Esophagus muscularis mucosa (tissue), 4 donors: ENCODE data around the gene EEIG1. TPM values are rescaled to one million over a fixed set of nuclear protein-coding genes. Genes with fewer than 3 reads are reported as not detected.

Experiments
- DNase-seq: peaks from one replicate; pipeline ENCODE4 v3.0.0-alpha.2; 2017; ENCODE audit errors: extremely low spot score
- H3K27ac ChIP-seq, 4 donors: fragments of 200-600 bp; sonication (generic); replicated peaks in 1 of 4; 1 replicate in 3 of 4; 2 replicates in 1 of 4; pipeline ENCODE4 v1.5.1; 2016 to 2019; ENCODE audit warnings: mild to moderate bottlenecking in 1 of 4
- H3K27me3 ChIP-seq, 4 donors: fragments of 200-600 bp; sonication (generic); one replicate each; pipeline versions ENCODE4 v1.5.1 to v1.6.0; 2016 to 2019
- H3K36me3 ChIP-seq, 4 donors: fragments of 200-600 bp; sonication (generic); one replicate each; pipeline ENCODE4 v1.5.1; 2016 to 2019
- H3K4me1 ChIP-seq, 4 donors: fragments of 200-600 bp; sonication (generic); one replicate each; pipeline ENCODE4 v1.5.1; 2016 to 2019
- H3K4me3 ChIP-seq, 4 donors: fragments of 200-600 bp; sonication (generic); 1 replicate in 2 of 4; 2 replicates in 2 of 4; pipeline ENCODE4 v1.5.1; 2016 to 2019; ENCODE audit warnings: mild to moderate bottlenecking in 4 of 4, moderate library complexity in 1 of 4
- H3K9me3 ChIP-seq, 4 donors: fragments of 200-600 bp; sonication (generic); 1 replicate in 3 of 4; 2 replicates in 1 of 4; pipeline ENCODE4 v1.5.1; 2016 to 2019
- CTCF ChIP-seq, 3 experiments: fragments of 200-600 bp in 2 of 3; fragments of 450-650 bp in 1 of 3; sonication (generic) in 2 of 3; IDR thresholded peaks; one replicate each; pipeline ENCODE4 v1.5.1; 2017 to 2019; ENCODE audit warnings: antibody characterized with exemption in 3 of 3, mild to moderate bottlenecking in 2 of 3, moderate library complexity in 1 of 3
- EP300 ChIP-seq: sonication (generic); formaldehyde crosslinking; IDR thresholded peaks from one replicate; pipeline ENCODE4 v1.6.1; 2017; ENCODE audit warnings: antibody characterized with exemption
- POLR2A ChIP-seq: fragments of 450-650 bp; IDR thresholded peaks from one replicate; pipeline ENCODE4 v1.6.1; 2017; ENCODE audit warnings: antibody characterized with exemption, moderate library complexity, mild to moderate bottlenecking, low read depth
- POLR2AphosphoS5 ChIP-seq, 2 donors: sonication (generic); formaldehyde crosslinking; IDR thresholded peaks; one replicate each; pipeline ENCODE4 v1.6.1; 2017; ENCODE audit warnings: antibody characterized with exemption in 2 of 2
- WGBS: methylation state at CpG from one replicate; pipeline ENCODE4 v1.1.5; 2018; 5-methylcytosine and 5-hydroxymethylcytosine counted together
- intact Hi-C: fragments of 100-400 bp; cut with DNase I; formaldehyde crosslinking; loops from one replicate; pipeline ENCODE4 v1.15.1; 2023
- total RNA-seq, 4 donors: library from RNA; depleted of rRNA; stranded (reverse); fragments of >200 nt; gene quantifications; one replicate each; pipeline versions ENCODE4 v1.1.0 to v1.2.1, GENCODE V29; 2016

EEIG1 gene
- total RNA-seq, 4 donors from 2014 or later, result 12.4 to 29.5 (median 20.0) TPM

- 69% methylated on average over 14 of the region's 18 CpGs for WGBS
- no peak for TF ChIP-seq POLR2AphosphoS5 (IDR thresholded peaks at IDR 0.05)
- DNase-seq, result no peak
Measured at GRCh38 chr9:128001779-128002298, 21.1 kb upstream of the EEIG1 start.

GRCh38 chr9:128001151-128001778, 20.5 kb upstream of the EEIG1 start:
- Histone ChIP-seq H3K9me3 (no peaks in the 10 kb centered on the region), H3K4me3 (no peak overlapping the region), H3K27me3 (no peaks in the 10 kb centered on the region), H3K4me1 (peaks cover 0 to 8% (median 7%) of the 10 kb centered on the region in 4 donors), H3K27ac (no peak overlapping the region), H3K36me3 (no peaks in the 10 kb centered on the region)
- TF ChIP-seq EP300 (no peak), POLR2AphosphoS5 (IDR thresholded peaks at IDR 0.05) (no peak), POLR2A (no peak), CTCF (IDR thresholded peaks at IDR 0.05) (no peak)
- DNase-seq, result no peak
- 66% methylated on average over 10 of the region's 10 CpGs for WGBS
- intact Hi-C loops, result no loop called here

More at GRCh38 chr9:128001779-128002298, 21.1 kb upstream of the EEIG1 start:
- Histone ChIP-seq H3K9me3 (no peaks in the 10 kb centered on the region), H3K36me3 (no peaks in the 10 kb centered on the region), H3K27me3 (no peaks in the 10 kb centered on the region), H3K4me1 (peaks cover 0 to 8% (median 7%) of the 10 kb centered on the region in 4 donors), H3K4me3 (no peak overlapping the region), H3K27ac (no peak overlapping the region)
- intact Hi-C loops, result no loop called here

GRCh38 chr9:127999461-127999860, 18.7 kb upstream of the EEIG1 start:
- intact Hi-C loops, result no loop called here
- H3K27ac ChIP-seq, result no peak overlapping the region
- no peaks in the 10 kb centered on the region for H3K36me3 ChIP-seq
- TF ChIP-seq EP300 (no peak), POLR2AphosphoS5 (IDR thresholded peaks at IDR 0.05) (no peak), CTCF (IDR thresholded peaks at IDR 0.05) (no peak), POLR2A (no peak)
- H3K4me1 ChIP-seq, result peaks cover 0 to 8% (median 7%) of the 10 kb centered on the region in 4 donors
- no peaks in the 10 kb centered on the region for H3K27me3 ChIP-seq
- 91% methylated on average over 2 of the region's 2 CpGs for WGBS
- H3K9me3 ChIP-seq, result no peaks in the 10 kb centered on the region
- no peak overlapping the region for H3K4me3 ChIP-seq
- DNase-seq, result no peak

GRCh38 chr9:127993721-127994120, 12.9 kb upstream of the EEIG1 start:
- Histone ChIP-seq H3K27me3 (no peaks in the 10 kb centered on the region), H3K4me1 (peaks cover 0 to 5% (median 0%) of the 10 kb centered on the region in 4 donors), H3K4me3 (no peak overlapping the region), H3K27ac (no peak overlapping the region), H3K9me3 (no peaks in the 10 kb centered on the region), H3K36me3 (no peaks in the 10 kb centered on the region)
- no peak for DNase-seq
- TF ChIP-seq EP300 (no peak), CTCF (IDR thresholded peaks at IDR 0.05) (no peak), POLR2AphosphoS5 (IDR thresholded peaks at IDR 0.05) (no peak), POLR2A (no peak)
- intact Hi-C loops, result no loop called here
- WGBS, result 98% methylated on average over 4 of the region's 4 CpGs

GRCh38 chr9:127991757-127992274, 11.0 kb upstream of the EEIG1 start:
- H3K4me1 ChIP-seq, result peaks cover 0 to 5% (median 0%) of the 10 kb centered on the region in 4 donors
- intact Hi-C loops, result no loop called here
- no peak overlapping the region for H3K27ac ChIP-seq
- no peak for DNase-seq
- no peaks in the 10 kb centered on the region for H3K9me3 ChIP-seq
- 93% methylated on average over 3 of the region's 3 CpGs for WGBS
- no peak overlapping the region for H3K4me3 ChIP-seq
- TF ChIP-seq POLR2A (no peak), CTCF (IDR thresholded peaks at IDR 0.05) (no peak), EP300 (no peak), POLR2AphosphoS5 (IDR thresholded peaks at IDR 0.05) (no peak)
- no peaks in the 10 kb centered on the region for H3K27me3 ChIP-seq
- no peaks in the 10 kb centered on the region for H3K36me3 ChIP-seq
